HCT116 (cell line): Measurements from ENCODE around the gene RAP2B. TPM values are rescaled to one million over a fixed set of nuclear protein-coding genes. Genes with fewer than 3 reads are reported as not detected.

ENCODE experiments used
- ATAC-seq: fragments of 200-7000 bp; cut with Tn5 transposase; 2 replicates; pipeline ENCODE4 v1.9.1; 2020; ENCODE audit warnings: mild to moderate bottlenecking, moderate library complexity
- BruUV-seq: library from RNA; stranded (reverse); fragments of 400-500 nt; replicated peaks from 2 replicates; lab custom pipeline; 2021; lab: Mats Ljungman, UMichigan
- CTCF ChIA-PET: fragments of 300-600 bp; sonication (Branson Sonifier 250); formaldehyde crosslinking; loops from one replicate; lab custom pipeline; 2021; ENCODE audit warnings: antibody characterized with exemption; lab: Charles Lee
- POLR2A ChIA-PET: fragments of 300-600, 350-600 bp; sonication (Branson Sonifier 250); formaldehyde crosslinking; loops from one replicate; lab custom pipeline; 2021; ENCODE audit warnings: antibody characterized with exemption; lab: Charles Lee
- RAD21 ChIA-PET, 2 experiments: fragments of 300-600 bp; sonication (Branson Sonifier 250); formaldehyde crosslinking; loops; one replicate each; lab custom pipeline; 2023; ENCODE audit warnings: low total read pairs in 2 of 2; ENCODE audit not compliant: uncharacterized antibody in 2 of 2, unreplicated experiment in 2 of 2, low non-redundant PET in 1 of 2; lab: Charles Lee
- DNase-seq: peaks from one replicate; pipeline ENCODE4 v3.0.0-alpha.2; 2010; ENCODE audit warnings: low read depth, low spot score
- H2AFZ ChIP-seq: fragments of 200-600 bp; shearing (Covaris generic), sonication (generic); 2 replicates; pipeline ENCODE4 v1.6.1; 2017; ENCODE audit warnings: low read depth, mixed run types, mixed read lengths, antibody characterized with exemption, low read length; ENCODE audit not compliant: poor library complexity, severe bottlenecking
- H3K27ac ChIP-seq: 2 replicates; pipeline ENCODE4 v1.5.1; 2012; ENCODE audit warnings: low read depth, low read length
- H3K27me3 ChIP-seq: fragments of 200-600 bp; sonication (generic); 2 replicates; pipeline ENCODE4 v1.6.1; 2016; ENCODE audit warnings: mixed run types, low read length, mixed read lengths; ENCODE audit not compliant: insufficient read depth
- H3K36me3 ChIP-seq, 2 experiments: fragments of 200-500 bp in 1 of 2; fragments of 200-600 bp in 1 of 2; sonication (Bioruptor generic) in 1 of 2; sonication (generic) in 1 of 2; 2 replicates each; pipeline versions ENCODE4 v1.5.1 to v1.6.1; 2014 to 2016; ENCODE audit warnings: low read length in 2 of 2, inconsistent platforms in 1 of 2, mixed read lengths in 1 of 2, mixed run types in 1 of 2; ENCODE audit not compliant: insufficient read depth in 2 of 2, control insufficient read depth in 1 of 2
- H3K4me1 ChIP-seq, 2 experiments: fragments of 200-600 bp in 1 of 2; sonication (generic) in 1 of 2; 2 replicates each; pipeline versions ENCODE4 v1.5.1 to v1.6.1; 2012 to 2017; ENCODE audit warnings: low read length in 2 of 2, inconsistent platforms in 1 of 2, mild to moderate bottlenecking in 1 of 2, mixed read lengths in 1 of 2, mixed run types in 1 of 2, moderate library complexity in 1 of 2; ENCODE audit not compliant: insufficient read depth in 2 of 2, control insufficient read depth in 1 of 2
- H3K4me2 ChIP-seq: fragments of 200-600 bp; sonication (generic); 2 replicates; pipeline ENCODE4 v1.6.1; 2017; ENCODE audit warnings: mixed run types, low read length, mixed read lengths
- H3K4me3 ChIP-seq, 2 experiments: fragments of 200-600 bp in 1 of 2; sonication (generic) in 1 of 2; replicated peaks in 1 of 2; 2 replicates each; pipeline ENCODE4 v1.5.1; 2011 to 2016; ENCODE audit warnings: low read length in 2 of 2, control low read depth in 1 of 2, low read depth in 1 of 2, mild to moderate bottlenecking in 1 of 2, mixed read lengths in 1 of 2, mixed run types in 1 of 2
- H3K79me2 ChIP-seq: fragments of 200-600 bp; sonication (generic); 2 replicates; pipeline ENCODE4 v1.6.1; 2017; ENCODE audit warnings: mild to moderate bottlenecking, mixed run types, low read length, moderate library complexity, mixed read lengths; ENCODE audit not compliant: insufficient read depth
- H3K9ac ChIP-seq: fragments of 200-600 bp; sonication (generic); 2 replicates; pipeline ENCODE4 v1.6.1; 2016; ENCODE audit warnings: low read length, mixed read lengths
- H3K9me2 ChIP-seq: fragments of 200-600 bp; sonication (generic), shearing (Covaris generic); 2 replicates; pipeline ENCODE4 v1.6.1; 2017; ENCODE audit warnings: mixed run types, mild to moderate bottlenecking, moderate library complexity; ENCODE audit not compliant: insufficient read depth
- H3K9me3 ChIP-seq, 2 experiments: fragments of 200-500 bp in 1 of 2; fragments of 200-600 bp in 1 of 2; sonication (Bioruptor generic) in 1 of 2; sonication (generic) in 1 of 2; 2 replicates each; pipeline ENCODE4 v1.6.1; 2014 to 2017; ENCODE audit warnings: low read length in 2 of 2, mixed read lengths in 2 of 2, inconsistent platforms in 1 of 2, low read depth in 1 of 2, mild to moderate bottlenecking in 1 of 2, mixed run types in 1 of 2, moderate library complexity in 1 of 2; ENCODE audit not compliant: control insufficient read depth in 1 of 2, insufficient read depth in 1 of 2
- H4K20me1 ChIP-seq: fragments of 200-600 bp; sonication (generic), shearing (Covaris generic); 2 replicates; pipeline ENCODE4 v1.6.1; 2017; ENCODE audit warnings: mixed run types, mild to moderate bottlenecking, moderate library complexity; ENCODE audit not compliant: insufficient read depth
- CBX3 ChIP-seq: IDR thresholded peaks from 2 replicates; pipeline ENCODE4 v1.6.1; 2012; ENCODE audit warnings: low read depth
- CEBPB ChIP-seq: IDR thresholded peaks from 2 replicates; pipeline ENCODE4 v1.6.1; 2012; ENCODE audit warnings: low read depth
- ELF1 ChIP-seq: IDR thresholded peaks from 2 replicates; pipeline ENCODE4 v1.6.1; 2012; ENCODE audit warnings: low read depth, borderline replicate concordance
- EZH2 ChIP-seq: fragments of 200-600 bp; sonication (generic); IDR thresholded peaks from 2 replicates; pipeline ENCODE4 v1.6.1; 2017; ENCODE audit warnings: antibody characterized with exemption, mixed run types
- FOSL1 ChIP-seq: IDR thresholded peaks from 2 replicates; pipeline ENCODE4 v1.6.1; 2012; ENCODE audit warnings: low read depth
- JUND ChIP-seq: IDR thresholded peaks from 2 replicates; pipeline ENCODE4 v1.6.1; 2012
- POLR2A ChIP-seq: IDR thresholded peaks from 2 replicates; pipeline ENCODE4 v1.7.0; 2011; ENCODE audit warnings: borderline replicate concordance; ENCODE audit not compliant: insufficient read depth, insufficient read length; ENCODE audit errors: extremely low read depth
- POLR2AphosphoS5 ChIP-seq: IDR thresholded peaks from 2 replicates; pipeline ENCODE4 v1.6.1; 2011; ENCODE audit warnings: mild to moderate bottlenecking, low read depth, low read length, moderate library complexity
- RAD21 ChIP-seq: IDR thresholded peaks from 2 replicates; pipeline ENCODE4 v1.6.1; 2012; ENCODE audit warnings: low read depth, mild to moderate bottlenecking
- SP1 ChIP-seq: IDR thresholded peaks from 2 replicates; pipeline ENCODE4 v1.6.1; 2012; ENCODE audit warnings: low read depth
- TCF7L2 ChIP-seq: IDR thresholded peaks from 2 replicates; pipeline ENCODE4 v1.7.0; 2011; ENCODE audit warnings: borderline replicate concordance, inconsistent platforms; ENCODE audit not compliant: insufficient read depth, insufficient read length; ENCODE audit errors: extremely low read depth
- YY1 ChIP-seq: IDR thresholded peaks from 2 replicates; pipeline ENCODE4 v1.6.1; 2011; ENCODE audit warnings: low read length, low read depth, moderate library complexity, mild to moderate bottlenecking; ENCODE audit not compliant: insufficient replicate concordance; ENCODE audit errors: extremely low read depth
- ZFX ChIP-seq: fragments of 450-650 bp; IDR thresholded peaks from 2 replicates; pipeline ENCODE4 v1.6.1; 2017
- intact Hi-C: fragments of 100-400 bp; cut with micrococcal nuclease; formaldehyde crosslinking; loops from 2 replicates; pipeline ENCODE4 v1.10.0; 2022
- total RNA-seq: library from RNA; stranded (reverse); gene quantifications from one replicate; pipeline ENCODE4 v1.2.1, GENCODE V29; 2021; ENCODE audit not compliant: unreplicated experiment
- TF ChIP-seq, protein P1 (sequence below): IDR thresholded peaks from 2 replicates; pipeline ENCODE4 v1.6.1; 2012
- TF ChIP-seq, protein P2 (sequence below): IDR thresholded peaks from 2 replicates; pipeline ENCODE4 v1.6.1; 2011; ENCODE audit warnings: mild to moderate bottlenecking, low read length, moderate library complexity; ENCODE audit not compliant: insufficient replicate concordance; ENCODE audit errors: extremely low read depth
- TF ChIP-seq, protein P3 (sequence below): IDR thresholded peaks from 2 replicates; pipeline ENCODE4 v1.6.1; 2012

Gene RAP2B
- total RNA-seq, 1 experiment from 2014 or later = 24.2 TPM

GRCh38 chr3:153216928-153217327, 54.9 kb downstream of the RAP2B start:
- no peak overlapping the region for H3K27ac ChIP-seq
- no peaks in the 10 kb centered on the region for H3K27me3 ChIP-seq
- intact Hi-C loops = no loop called here
- H3K9ac ChIP-seq = no peak overlapping the region
- H3K4me1 ChIP-seq = no peaks in the 10 kb centered on the region
- H3K36me3 ChIP-seq = no peaks in the 10 kb centered on the region
- ATAC-seq (no peak), DNase-seq (no peak)
- no peaks in the 10 kb centered on the region for H3K79me2 ChIP-seq
- TF ChIP-seq EZH2 (no peak), ELF1 (no peak)
- TF ChIP-seq, protein P1, sequence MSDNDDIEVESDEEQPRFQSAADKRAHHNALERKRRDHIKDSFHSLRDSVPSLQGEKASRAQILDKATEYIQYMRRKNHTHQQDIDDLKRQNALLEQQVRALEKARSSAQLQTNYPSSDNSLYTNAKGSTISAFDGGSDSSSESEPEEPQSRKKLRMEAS = no peak
- H3K4me2 ChIP-seq = no peak overlapping the region
- no peak overlapping the region for H3K4me3 ChIP-seq
- H3K9me3 ChIP-seq = no peaks in the 10 kb centered on the region
- ChIA-PET RAD21 (no interaction called here), POLR2A (no interaction called here), CTCF (no interaction called here)
- no peaks in the 10 kb centered on the region for H4K20me1 ChIP-seq
- no peaks in the 10 kb centered on the region for H3K9me2 ChIP-seq
- BruUV-seq = no TSS peak
- H2AFZ ChIP-seq = no peak overlapping the region

- no peaks in the 10 kb centered on the region for H3K9me2 ChIP-seq
- ChIA-PET RAD21 (no interaction called here), POLR2A (no interaction called here), CTCF (no interaction called here)
- H3K27me3 ChIP-seq = no peaks in the 10 kb centered on the region
- no peak for ATAC-seq
- no peak overlapping the region for H3K27ac ChIP-seq
- H3K9ac ChIP-seq = no peak overlapping the region
- no peak for DNase-seq
- intact Hi-C loops = no loop called here
- no peak overlapping the region for H3K4me2 ChIP-seq
- no peaks in the 10 kb centered on the region for H4K20me1 ChIP-seq
- H2AFZ ChIP-seq = no peak overlapping the region
- no peaks in the 10 kb centered on the region for H3K4me1 ChIP-seq
- no TSS peak for BruUV-seq
- no peaks in the 10 kb centered on the region for H3K36me3 ChIP-seq
- H3K9me3 ChIP-seq = no peaks in the 10 kb centered on the region
- no peaks in the 10 kb centered on the region for H3K79me2 ChIP-seq
- TF ChIP-seq YY1 (no peak), POLR2AphosphoS5 (no peak), FOSL1 (no peak), RAD21 (no peak), POLR2A (no peak), SP1 (no peak), TCF7L2 (no peak), JUND (no peak), CEBPB (no peak), CBX3 (no peak), ZFX (no peak)
- TF ChIP-seq, protein P2, sequence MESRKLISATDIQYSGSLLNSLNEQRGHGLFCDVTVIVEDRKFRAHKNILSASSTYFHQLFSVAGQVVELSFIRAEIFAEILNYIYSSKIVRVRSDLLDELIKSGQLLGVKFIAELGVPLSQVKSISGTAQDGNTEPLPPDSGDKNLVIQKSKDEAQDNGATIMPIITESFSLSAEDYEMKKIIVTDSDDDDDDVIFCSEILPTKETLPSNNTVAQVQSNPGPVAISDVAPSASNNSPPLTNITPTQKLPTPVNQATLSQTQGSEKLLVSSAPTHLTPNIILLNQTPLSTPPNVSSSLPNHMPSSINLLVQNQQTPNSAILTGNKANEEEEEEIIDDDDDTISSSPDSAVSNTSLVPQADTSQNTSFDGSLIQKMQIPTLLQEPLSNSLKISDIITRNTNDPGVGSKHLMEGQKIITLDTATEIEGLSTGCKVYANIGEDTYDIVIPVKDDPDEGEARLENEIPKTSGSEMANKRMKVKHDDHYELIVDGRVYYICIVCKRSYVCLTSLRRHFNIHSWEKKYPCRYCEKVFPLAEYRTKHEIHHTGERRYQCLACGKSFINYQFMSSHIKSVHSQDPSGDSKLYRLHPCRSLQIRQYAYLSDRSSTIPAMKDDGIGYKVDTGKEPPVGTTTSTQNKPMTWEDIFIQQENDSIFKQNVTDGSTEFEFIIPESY = no peak
- TF ChIP-seq, protein P3, sequence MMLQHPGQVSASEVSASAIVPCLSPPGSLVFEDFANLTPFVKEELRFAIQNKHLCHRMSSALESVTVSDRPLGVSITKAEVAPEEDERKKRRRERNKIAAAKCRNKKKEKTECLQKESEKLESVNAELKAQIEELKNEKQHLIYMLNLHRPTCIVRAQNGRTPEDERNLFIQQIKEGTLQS = no peak
- TF ChIP-seq, protein P1 = no peak
- H3K4me3 ChIP-seq = no peak overlapping the region
Observed at GRCh38 chr3:153219146-153219545, 57.1 kb downstream of the RAP2B start.
